Natural killer cell (primary cell): Measurements from ENCODE around the gene RNF114. TPM values are rescaled to one million over a fixed set of nuclear protein-coding genes. Genes with fewer than 3 reads are reported as not detected.

ENCODE experiments used
- ATAC-seq, 3 donors: fragments of 150-1000 bp in 2 of 3; fragments of 200-7000 bp in 1 of 3; cut with Tn5 transposase; 1 replicate in 1 of 3; 2 replicates in 2 of 3; pipeline ENCODE4 v1.10.0; 2021; ENCODE audit warnings: mild to moderate bottlenecking in 2 of 3, moderate library complexity in 2 of 3
- DNase-seq, 2 donors: peaks; one replicate each; pipeline versions ENCODE4 v3.0.0 to v3.0.0-alpha.2; 2013 to 2021; ENCODE audit warnings: mixed read lengths in 1 of 2
- H3K27ac ChIP-seq: one replicate; pipeline ENCODE4 v1.5.1; 2013; ENCODE audit warnings: mild to moderate bottlenecking, low read length
- H3K27me3 ChIP-seq: one replicate; pipeline ENCODE4 v1.6.1; 2013; ENCODE audit warnings: low read length; ENCODE audit not compliant: control insufficient read depth, insufficient read depth
- H3K36me3 ChIP-seq: one replicate; pipeline ENCODE4 v1.6.1; 2013; ENCODE audit warnings: low read length; ENCODE audit not compliant: control insufficient read depth, insufficient read depth
- H3K4me1 ChIP-seq: one replicate; pipeline ENCODE4 v1.6.1; 2013; ENCODE audit warnings: low read length; ENCODE audit not compliant: control insufficient read depth, insufficient read depth
- H3K4me3 ChIP-seq: one replicate; pipeline ENCODE4 v1.5.1; 2013; ENCODE audit warnings: low read length
- H3K9me3 ChIP-seq: one replicate; pipeline ENCODE4 v1.6.1; 2013; ENCODE audit warnings: low read length; ENCODE audit not compliant: control insufficient read depth, insufficient read depth
- H3K27ac Mint-ChIP-seq, 2 donors: one replicate each; pipeline ENCODE4 v1.8.0; 2022; ENCODE audit warnings: mild to moderate bottlenecking in 2 of 2, mixed read lengths in 2 of 2, moderate library complexity in 1 of 2
- H3K27me3 Mint-ChIP-seq, 2 donors: one replicate each; pipeline ENCODE4 v1.8.0; 2022; ENCODE audit warnings: low read depth in 2 of 2, mixed read lengths in 2 of 2
- H3K36me3 Mint-ChIP-seq: one replicate; pipeline ENCODE4 v1.8.0; 2022; ENCODE audit warnings: mixed read lengths
- H3K4me1 Mint-ChIP-seq, 2 donors: one replicate each; pipeline ENCODE4 v1.8.0; 2022; ENCODE audit warnings: mixed read lengths in 2 of 2
- H3K4me3 Mint-ChIP-seq: one replicate; pipeline ENCODE4 v1.8.0; 2022; ENCODE audit warnings: mild to moderate bottlenecking, moderate library complexity, mixed read lengths
- H3K9me3 Mint-ChIP-seq, 2 donors: one replicate each; pipeline ENCODE4 v1.8.0; 2022; ENCODE audit warnings: mixed read lengths in 2 of 2
- CTCF ChIP-seq: fragments of 200-600 bp; IDR thresholded peaks from one replicate; pipeline ENCODE4 v1.8.0; 2022; ENCODE audit warnings: antibody characterized with exemption
- WGBS: methylation state at CpG from one replicate; pipeline ENCODE4 v1.1.7; 2013; ENCODE audit warnings: missing lambda C conversion rate; ENCODE audit not compliant: insufficient coverage; 5-methylcytosine and 5-hydroxymethylcytosine counted together
- intact Hi-C: fragments of 100-400 bp; cut with micrococcal nuclease; formaldehyde crosslinking; loops from one replicate; pipeline ENCODE4 v1.14.2; 2022
- total RNA-seq, 4 donors: library from RNA; stranded (reverse); fragments of 120-200 nt in 1 of 4; gene quantifications; one replicate each; pipeline versions ENCODE4 v1.2.3 to v1.2.4, GENCODE V29; 2013 to 2022

RNF114 gene
- total RNA-seq, 3 donors from 2014 or later (not counting 1 experiment from before 2014, with no cell fraction given), result 92.3 to 108 (median 100) TPM

GRCh38 chr20:49919461-49919860 is 16.7 kb upstream of the RNF114 start:
- Histone ChIP-seq H3K9me3 (no peaks in the 10 kb centered on the region), H3K27me3 (no peaks in the 10 kb centered on the region), H3K4me1 (peaks cover 14% of the 10 kb centered on the region), H3K27ac (no peak overlapping the region), H3K4me3 (no peak overlapping the region), H3K36me3 (no peaks in the 10 kb centered on the region)
- no peak for TF ChIP-seq CTCF
- no peak for DNase-seq
- H3K4me3 Mint-ChIP-seq, result no peak overlapping the region
- no peaks in the 10 kb centered on the region for H3K9me3 Mint-ChIP-seq
- no peak overlapping the region for H3K27ac Mint-ChIP-seq
- H3K27me3 Mint-ChIP-seq, result no peaks in the 10 kb centered on the region
- 64% methylated on average over 1 of the region's 2 CpGs for WGBS
- intact Hi-C loops, result no loop called here
- peaks cover 22 to 23% of the 10 kb centered on the region in 2 donors for H3K4me1 Mint-ChIP-seq
- ATAC-seq, result no peak
- H3K36me3 Mint-ChIP-seq, result no peaks in the 10 kb centered on the region

DNA sequence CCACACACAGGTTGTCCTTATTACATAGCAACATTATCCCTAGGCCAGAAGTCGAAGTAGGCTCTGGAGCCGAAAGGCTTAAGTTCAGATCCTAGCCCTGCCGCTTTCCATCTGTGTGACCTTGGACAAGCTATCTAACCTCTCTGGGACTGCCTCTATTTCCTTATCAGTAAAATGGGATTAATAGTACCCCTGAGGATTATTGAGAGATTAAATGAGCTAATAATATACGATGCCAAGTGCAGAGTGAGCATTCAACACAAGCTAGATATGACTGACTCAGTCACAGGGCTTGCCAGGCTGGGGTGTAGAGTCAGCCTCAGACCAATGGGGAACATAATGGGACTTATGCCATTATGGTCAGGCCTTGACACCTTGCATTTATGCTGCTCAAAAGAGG is 11.9 kb upstream of the RNF114 start:
- WGBS, result 97% methylated on average over 4 of the region's 4 CpGs
- H3K27me3 Mint-ChIP-seq, result no peaks in the 10 kb centered on the region
- no peak overlapping the region for H3K4me3 Mint-ChIP-seq
- intact Hi-C loops, result loop anchor here (10.0 kb wide), 1 partner anchor 589 kb away; no protein-coding TSS in a partner anchor
- Histone ChIP-seq H3K36me3 (no peaks in the 10 kb centered on the region), H3K27me3 (no peaks in the 10 kb centered on the region), H3K4me1 (no peaks in the 10 kb centered on the region), H3K4me3 (no peak overlapping the region), H3K9me3 (no peaks in the 10 kb centered on the region), H3K27ac (no peak overlapping the region)
- DNase-seq (no peak), ATAC-seq (no peak)
- no peak overlapping the region for H3K27ac Mint-ChIP-seq
- TF ChIP-seq CTCF, result no peak
- H3K9me3 Mint-ChIP-seq, result no peaks in the 10 kb centered on the region
- no peaks in the 10 kb centered on the region for H3K4me1 Mint-ChIP-seq
- no peaks in the 10 kb centered on the region for H3K36me3 Mint-ChIP-seq

- no peak overlapping the region for H3K27ac Mint-ChIP-seq
- no peaks in the 10 kb centered on the region for H3K36me3 Mint-ChIP-seq
- Histone ChIP-seq H3K9me3 (no peaks in the 10 kb centered on the region), H3K27ac (no peak overlapping the region), H3K4me1 (no peaks in the 10 kb centered on the region), H3K27me3 (no peaks in the 10 kb centered on the region), H3K4me3 (no peak overlapping the region), H3K36me3 (no peaks in the 10 kb centered on the region)
- no peak for DNase-seq
- no peaks in the 10 kb centered on the region for H3K9me3 Mint-ChIP-seq
- no peak overlapping the region for H3K4me3 Mint-ChIP-seq
- 67% methylated on average over 1 of the region's 2 CpGs for WGBS
- no peak for TF ChIP-seq CTCF
- no peak for ATAC-seq
- no peaks in the 10 kb centered on the region for H3K4me1 Mint-ChIP-seq
- intact Hi-C loops, result loop anchor here (10.0 kb wide), 1 partner anchor 591 kb away; no protein-coding TSS in a partner anchor
- H3K27me3 Mint-ChIP-seq, result no peaks in the 10 kb centered on the region
Observed at GRCh38 chr20:49925901-49926454, 10.2 kb upstream of the RNF114 start.
